PFSK-1 (cell line): ENCODE measurements around the gene PEX10.

ENCODE experiments used
- FOXP2 ChIP-seq: optimal IDR thresholded peaks from 2 replicates; pipeline ENCODE3; 2011; ENCODE audit warnings: borderline replicate concordance, control low read depth, inconsistent platforms; ENCODE audit not compliant: insufficient read depth; ENCODE audit errors: extremely low read length, extremely low read depth
- POLR2AphosphoS5 ChIP-seq: IDR thresholded peaks from 2 replicates; pipeline ENCODE4 v1.6.1; 2012; ENCODE audit warnings: low read depth, mild to moderate bottlenecking, control low read depth, low read length, moderate library complexity
- SIN3A ChIP-seq: IDR thresholded peaks from 2 replicates; pipeline ENCODE4 v1.6.1; 2012; ENCODE audit warnings: mild to moderate bottlenecking, low read length, moderate library complexity, borderline replicate concordance; ENCODE audit not compliant: insufficient read depth
- TAF1 ChIP-seq: IDR thresholded peaks from 2 replicates; pipeline ENCODE4 v1.6.1; 2012; ENCODE audit warnings: low read length, control low read depth, borderline replicate concordance; ENCODE audit not compliant: insufficient read depth
- TF ChIP-seq, protein P1 (sequence below), 2 experiments: IDR thresholded peaks; 2 replicates each; pipeline versions ENCODE4 v1.6.1 to v1.8.0; 2011 to 2012; ENCODE audit warnings: low read depth in 2 of 2, low read length in 2 of 2, control low read depth in 1 of 2, inconsistent platforms in 1 of 2, mild to moderate bottlenecking in 1 of 2, moderate library complexity in 1 of 2; ENCODE audit not compliant: insufficient read depth in 1 of 2

Gene PEX10

DNA sequence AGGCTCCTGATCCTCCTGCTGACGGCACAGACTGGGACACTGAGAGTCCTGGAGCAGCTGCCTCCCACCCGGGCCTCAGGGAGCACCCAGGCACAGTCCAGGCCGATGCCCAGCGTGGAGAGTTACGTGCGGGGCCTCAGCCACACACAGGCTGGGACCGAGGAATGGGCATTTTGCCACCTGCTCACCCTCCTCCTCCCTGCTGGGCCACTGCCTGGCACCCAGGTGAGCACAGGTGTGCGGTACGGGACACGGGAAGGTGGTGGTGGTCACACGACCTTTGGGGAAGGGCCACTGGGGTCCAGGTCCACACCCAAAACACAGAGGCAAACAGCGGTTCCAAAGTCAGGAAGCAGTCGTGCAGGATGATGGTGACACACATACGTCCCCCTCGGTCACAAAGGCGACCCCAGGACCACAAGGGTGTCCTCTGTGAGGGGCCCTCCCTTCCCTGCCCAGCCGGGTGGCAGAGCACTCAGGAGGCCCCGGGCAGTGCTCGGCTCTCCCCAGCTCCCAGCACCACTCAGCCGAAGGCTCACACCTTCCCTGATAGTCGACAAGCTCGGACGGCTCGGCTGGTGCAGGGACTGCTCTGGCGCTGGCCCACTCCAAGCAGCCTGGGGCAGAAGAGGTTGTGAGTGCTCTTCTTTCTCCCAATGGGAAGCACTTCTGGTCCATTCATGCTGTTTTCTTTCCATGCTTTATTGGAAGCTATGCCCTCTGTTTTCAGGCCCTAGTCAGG is 35.3 kb downstream of the PEX10 start:
- no peak for TF ChIP-seq SIN3A
- no peak for TF ChIP-seq POLR2AphosphoS5
- TF ChIP-seq FOXP2 = no peak
- TF ChIP-seq TAF1 = no peak
- TF ChIP-seq, protein P1, sequence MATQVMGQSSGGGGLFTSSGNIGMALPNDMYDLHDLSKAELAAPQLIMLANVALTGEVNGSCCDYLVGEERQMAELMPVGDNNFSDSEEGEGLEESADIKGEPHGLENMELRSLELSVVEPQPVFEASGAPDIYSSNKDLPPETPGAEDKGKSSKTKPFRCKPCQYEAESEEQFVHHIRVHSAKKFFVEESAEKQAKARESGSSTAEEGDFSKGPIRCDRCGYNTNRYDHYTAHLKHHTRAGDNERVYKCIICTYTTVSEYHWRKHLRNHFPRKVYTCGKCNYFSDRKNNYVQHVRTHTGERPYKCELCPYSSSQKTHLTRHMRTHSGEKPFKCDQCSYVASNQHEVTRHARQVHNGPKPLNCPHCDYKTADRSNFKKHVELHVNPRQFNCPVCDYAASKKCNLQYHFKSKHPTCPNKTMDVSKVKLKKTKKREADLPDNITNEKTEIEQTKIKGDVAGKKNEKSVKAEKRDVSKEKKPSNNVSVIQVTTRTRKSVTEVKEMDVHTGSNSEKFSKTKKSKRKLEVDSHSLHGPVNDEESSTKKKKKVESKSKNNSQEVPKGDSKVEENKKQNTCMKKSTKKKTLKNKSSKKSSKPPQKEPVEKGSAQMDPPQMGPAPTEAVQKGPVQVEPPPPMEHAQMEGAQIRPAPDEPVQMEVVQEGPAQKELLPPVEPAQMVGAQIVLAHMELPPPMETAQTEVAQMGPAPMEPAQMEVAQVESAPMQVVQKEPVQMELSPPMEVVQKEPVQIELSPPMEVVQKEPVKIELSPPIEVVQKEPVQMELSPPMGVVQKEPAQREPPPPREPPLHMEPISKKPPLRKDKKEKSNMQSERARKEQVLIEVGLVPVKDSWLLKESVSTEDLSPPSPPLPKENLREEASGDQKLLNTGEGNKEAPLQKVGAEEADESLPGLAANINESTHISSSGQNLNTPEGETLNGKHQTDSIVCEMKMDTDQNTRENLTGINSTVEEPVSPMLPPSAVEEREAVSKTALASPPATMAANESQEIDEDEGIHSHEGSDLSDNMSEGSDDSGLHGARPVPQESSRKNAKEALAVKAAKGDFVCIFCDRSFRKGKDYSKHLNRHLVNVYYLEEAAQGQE (IDR thresholded peaks at IDR 0.05; ENCODE audit: insufficient read depth in 1 of 2, low read depth in 2 of 2, low read length in 2 of 2) = no peak

DNA sequence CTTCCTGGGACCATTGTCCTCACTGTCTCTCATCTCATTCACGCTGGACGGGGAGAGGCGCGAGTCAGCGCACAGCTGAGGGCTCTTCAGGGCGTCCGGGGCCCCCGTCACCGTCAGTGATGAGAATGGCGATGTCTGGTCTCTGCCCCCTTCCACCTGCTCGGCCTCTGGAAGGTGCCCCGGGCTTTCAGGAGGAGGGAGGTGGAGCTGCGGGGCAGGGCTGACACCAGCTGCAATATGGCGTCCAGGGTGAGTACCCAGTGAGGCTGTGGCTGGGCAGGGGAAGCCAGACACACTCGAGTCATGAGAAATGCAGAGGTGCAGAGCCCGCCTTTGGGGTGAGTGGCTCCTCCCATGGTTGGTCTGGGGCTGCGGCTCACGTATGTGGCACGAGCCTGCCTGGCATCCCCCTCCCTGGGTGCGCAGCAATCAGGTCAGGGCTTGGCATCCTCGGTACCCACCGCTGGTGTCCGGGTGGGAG is 36.1 kb downstream of the PEX10 start:
- no peak for TF ChIP-seq SIN3A
- TF ChIP-seq POLR2AphosphoS5 = no peak
- TF ChIP-seq, protein P1 (IDR thresholded peaks at IDR 0.05; ENCODE audit: insufficient read depth in 1 of 2, low read depth in 2 of 2, low read length in 2 of 2) = no peak
- no peak for TF ChIP-seq FOXP2
- no peak for TF ChIP-seq TAF1

DNA sequence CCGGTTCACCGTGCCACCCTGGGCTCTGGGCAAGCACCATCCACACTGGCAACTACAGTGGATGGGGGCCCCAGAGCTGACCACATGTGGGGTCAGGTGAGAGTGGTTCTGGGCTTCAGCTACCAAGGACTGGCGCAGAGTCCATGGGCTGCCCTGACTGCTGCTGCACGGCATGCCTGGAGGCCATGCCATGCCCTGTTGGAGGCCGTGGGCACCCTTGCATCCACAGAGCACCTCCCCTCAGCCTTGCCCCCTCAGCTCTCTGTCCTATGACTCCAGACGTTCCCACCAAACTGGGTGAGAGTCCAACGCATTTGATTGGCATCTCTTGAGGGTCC is 36.5 kb downstream of the PEX10 start:
- TF ChIP-seq POLR2AphosphoS5 (no peak), FOXP2 (no peak), TAF1 (no peak), SIN3A (no peak)
- TF ChIP-seq, protein P1 (IDR thresholded peaks at IDR 0.05; ENCODE audit: insufficient read depth in 1 of 2, low read depth in 2 of 2, low read length in 2 of 2) = no peak

DNA sequence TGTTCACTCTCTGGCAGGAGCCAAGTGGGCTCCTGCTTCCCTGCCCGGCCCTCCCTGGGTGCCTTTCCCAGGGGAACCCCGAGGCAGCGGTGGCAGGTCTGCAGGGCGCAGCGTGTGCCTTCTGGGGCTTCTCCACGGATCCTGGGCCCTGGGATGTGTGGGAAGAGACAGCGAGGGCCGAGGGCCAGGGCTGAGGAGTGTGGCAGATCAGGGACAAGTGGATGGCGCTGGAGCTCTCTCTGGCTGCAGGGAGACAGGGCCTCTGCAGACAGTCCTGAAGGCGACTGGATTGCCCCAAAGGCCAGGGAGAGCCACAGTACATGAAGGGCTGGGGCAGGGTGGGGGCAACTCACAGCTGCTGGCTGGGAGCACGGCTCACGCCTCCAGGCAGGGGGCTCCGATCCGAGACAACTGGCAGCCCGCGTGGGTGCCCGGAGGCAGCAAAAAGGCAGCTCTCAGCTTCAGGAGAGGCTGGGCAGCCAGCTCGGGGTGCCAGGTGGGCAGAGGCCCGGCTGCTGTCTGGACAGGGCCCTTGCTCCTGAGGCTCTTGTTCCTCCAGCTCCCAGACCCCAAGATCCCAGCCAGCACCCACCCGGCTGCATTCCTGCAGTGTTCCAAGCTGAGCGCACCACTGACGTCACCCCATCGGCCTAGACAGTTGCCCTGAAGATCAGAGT is 37.0 kb downstream of the PEX10 start:
- TF ChIP-seq POLR2AphosphoS5 (no peak), FOXP2 (no peak), TAF1 (no peak), SIN3A (no peak)
- TF ChIP-seq, protein P1 (IDR thresholded peaks at IDR 0.05; ENCODE audit: insufficient read depth in 1 of 2, low read depth in 2 of 2, low read length in 2 of 2) = no peak
